ENCODE measurements around the gene OTUD7B.
A peak's percentile ranks its signal among the peaks of the same experiment; 100 is the strongest.
"Not testable (repeated sequence)": the region's sequence is repeated elsewhere in the genome, so short reads cannot be mapped to it uniquely, and the experiment has no call there.

OTUD7B gene

GRCh38 chr1:149962736-149963135 is 47.8 kb downstream of the OTUD7B start:
- DNase-seq (ENCODE audit: low read depth) = no peak
- H3K4me3 ChIP-seq (ENCODE audit: low read length) = no peak overlapping the region
- TF ChIP-seq CTCF (conservative IDR thresholded peaks at IDR 0.05; ENCODE audit: low read depth, low read length) = no peak

GRCh38 chr1:149962039-149962647 is 48.4 kb downstream of the OTUD7B start:
- no peak for DNase-seq (ENCODE audit: low read depth)

GRCh38 chr1:149957548-149957947 is 53.0 kb downstream of the OTUD7B start:
- not testable (repeated sequence) for DNase-seq (ENCODE audit: low read depth); H3K4me3 ChIP-seq (ENCODE audit: low read length)

More at GRCh38 chr1:149962039-149962647, 48.4 kb downstream of the OTUD7B start:
- TF ChIP-seq CTCF (conservative IDR thresholded peaks at IDR 0.05; ENCODE audit: low read depth, low read length) = peak; percentile 65
- no peak overlapping the region for H3K4me3 ChIP-seq (ENCODE audit: low read length)

- H3K4me3 ChIP-seq (ENCODE audit: low read length) = no peak overlapping the region
- no peak for DNase-seq (ENCODE audit: low read depth)
- TF ChIP-seq CTCF (conservative IDR thresholded peaks at IDR 0.05; ENCODE audit: low read depth, low read length) = no peak
These were observed 60.6 kb downstream of the OTUD7B start for GRCh38 chr1:149949911-149950310.

GRCh38 chr1:149945206-149945605 is 65.3 kb downstream of the OTUD7B start:
- no peak overlapping the region for H3K4me3 ChIP-seq (ENCODE audit: low read length)
- TF ChIP-seq CTCF (conservative IDR thresholded peaks at IDR 0.05; ENCODE audit: low read depth, low read length) = no peak
- no peak for DNase-seq (ENCODE audit: low read depth)

- no peak for TF ChIP-seq CTCF (conservative IDR thresholded peaks at IDR 0.05; ENCODE audit: low read depth, low read length)
- DNase-seq (ENCODE audit: low read depth) = no peak
These were observed 67.6 kb downstream of the OTUD7B start for GRCh38 chr1:149942885-149943284.

GRCh38 chr1:149942207-149942606 is 68.3 kb downstream of the OTUD7B start:
- no peak for DNase-seq (ENCODE audit: low read depth)
- TF ChIP-seq CTCF (conservative IDR thresholded peaks at IDR 0.05; ENCODE audit: low read depth, low read length) = peak; percentile 71
- no peak overlapping the region for H3K4me3 ChIP-seq (ENCODE audit: low read length)

More at GRCh38 chr1:149942885-149943284, 67.6 kb downstream of the OTUD7B start:
- H3K4me3 ChIP-seq (ENCODE audit: low read length) = no peak overlapping the region

Data from retinal pigment epithelial cell (primary cell).